C4-2B (cell line): Measurements from ENCODE around the gene TUBB2A.
A peak's percentile ranks its signal among the peaks of the same experiment; 100 is the strongest.
"Not testable (repeated sequence)": the region's sequence is repeated elsewhere in the genome, so short reads cannot be mapped to it uniquely, and the experiment has no call there.

Experiments
- H3K27ac ChIP-seq: fragments of 450-650 bp; 2 replicates; pipeline ENCODE4 v1.5.1; 2017
- ZFX ChIP-seq: fragments of 450-650 bp; IDR thresholded peaks from 2 replicates; pipeline ENCODE4 v1.6.1; 2017
- TF ChIP-seq, protein P1 (sequence below): fragments of 450-650 bp; conservative IDR thresholded peaks from 2 replicates; pipeline ENCODE4 v1.5.1; 2017; ENCODE audit warnings: mild to moderate bottlenecking

TUBB2A gene

GRCh38 chr6:3190779-3191178 lies 33.4 kb upstream of the TUBB2A start:
- no peak overlapping the region for H3K27ac ChIP-seq
- no peak for TF ChIP-seq ZFX
- TF ChIP-seq, protein P1, sequence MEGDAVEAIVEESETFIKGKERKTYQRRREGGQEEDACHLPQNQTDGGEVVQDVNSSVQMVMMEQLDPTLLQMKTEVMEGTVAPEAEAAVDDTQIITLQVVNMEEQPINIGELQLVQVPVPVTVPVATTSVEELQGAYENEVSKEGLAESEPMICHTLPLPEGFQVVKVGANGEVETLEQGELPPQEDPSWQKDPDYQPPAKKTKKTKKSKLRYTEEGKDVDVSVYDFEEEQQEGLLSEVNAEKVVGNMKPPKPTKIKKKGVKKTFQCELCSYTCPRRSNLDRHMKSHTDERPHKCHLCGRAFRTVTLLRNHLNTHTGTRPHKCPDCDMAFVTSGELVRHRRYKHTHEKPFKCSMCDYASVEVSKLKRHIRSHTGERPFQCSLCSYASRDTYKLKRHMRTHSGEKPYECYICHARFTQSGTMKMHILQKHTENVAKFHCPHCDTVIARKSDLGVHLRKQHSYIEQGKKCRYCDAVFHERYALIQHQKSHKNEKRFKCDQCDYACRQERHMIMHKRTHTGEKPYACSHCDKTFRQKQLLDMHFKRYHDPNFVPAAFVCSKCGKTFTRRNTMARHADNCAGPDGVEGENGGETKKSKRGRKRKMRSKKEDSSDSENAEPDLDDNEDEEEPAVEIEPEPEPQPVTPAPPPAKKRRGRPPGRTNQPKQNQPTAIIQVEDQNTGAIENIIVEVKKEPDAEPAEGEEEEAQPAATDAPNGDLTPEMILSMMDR = no peak

- no peak overlapping the region for H3K27ac ChIP-seq
- TF ChIP-seq, protein P1 = no peak
- TF ChIP-seq ZFX = no peak
These were observed 32.7 kb upstream of the TUBB2A start for GRCh38 chr6:3190056-3190455.

- H3K27ac ChIP-seq = not testable (repeated sequence)
These were observed 31.8 kb upstream of the TUBB2A start for GRCh38 chr6:3189192-3189591.

DNA sequence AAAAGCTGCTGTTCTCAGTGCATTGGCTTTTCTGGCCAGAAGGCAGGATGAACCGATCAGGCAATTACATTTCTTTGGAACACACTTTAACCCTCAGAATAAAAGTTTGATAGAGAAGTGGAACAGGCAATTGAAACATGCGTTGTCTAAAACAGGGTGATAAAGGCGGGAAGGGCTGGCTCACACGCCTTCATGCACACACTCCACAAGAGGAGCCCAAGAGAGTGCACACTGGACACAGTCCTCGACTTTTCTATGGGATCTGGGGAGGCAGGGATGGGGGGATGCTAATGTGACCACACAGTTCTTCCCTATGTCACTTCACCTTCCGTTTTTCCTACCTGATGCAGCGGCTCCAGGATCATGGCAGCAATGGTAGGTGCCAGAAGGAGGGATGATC lies 30.9 kb upstream of the TUBB2A start:
- TF ChIP-seq, protein P1 = no peak
- TF ChIP-seq ZFX = no peak
- no peak overlapping the region for H3K27ac ChIP-seq

GRCh38 chr6:3186974-3187382 lies 29.6 kb upstream of the TUBB2A start:
- H3K27ac ChIP-seq = no peak overlapping the region
- no peak for TF ChIP-seq ZFX
- TF ChIP-seq, protein P1 = no peak

DNA sequence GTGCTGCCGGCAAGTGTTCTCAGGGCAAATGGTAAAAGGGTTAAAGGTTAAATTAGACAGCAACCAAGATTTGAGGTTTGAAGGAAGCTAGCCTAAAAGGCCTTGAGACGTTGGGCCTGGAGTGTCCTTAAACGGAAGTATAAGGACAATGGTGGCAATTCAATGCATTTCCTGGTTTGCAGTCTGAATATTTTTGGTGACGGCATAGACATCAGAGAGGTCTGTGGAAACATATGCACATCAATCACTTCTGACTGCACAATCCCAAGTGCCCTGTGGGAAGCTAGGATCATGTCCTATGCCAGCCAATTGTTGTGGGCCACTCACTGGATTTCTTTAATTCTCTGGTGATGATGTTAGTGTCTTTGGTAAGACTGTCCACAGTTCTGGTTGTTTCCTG lies 25.7 kb upstream of the TUBB2A start:
- TF ChIP-seq ZFX = no peak
- TF ChIP-seq, protein P1 = no peak
- H3K27ac ChIP-seq = no peak overlapping the region

- TF ChIP-seq ZFX = no peak
- TF ChIP-seq, protein P1 = no peak
- H3K27ac ChIP-seq = no peak overlapping the region
These were observed 23.8 kb upstream of the TUBB2A start for GRCh38 chr6:3181105-3181504.

- not testable (repeated sequence) for H3K27ac ChIP-seq
These were observed 22.6 kb upstream of the TUBB2A start for GRCh38 chr6:3179945-3180344.

DNA sequence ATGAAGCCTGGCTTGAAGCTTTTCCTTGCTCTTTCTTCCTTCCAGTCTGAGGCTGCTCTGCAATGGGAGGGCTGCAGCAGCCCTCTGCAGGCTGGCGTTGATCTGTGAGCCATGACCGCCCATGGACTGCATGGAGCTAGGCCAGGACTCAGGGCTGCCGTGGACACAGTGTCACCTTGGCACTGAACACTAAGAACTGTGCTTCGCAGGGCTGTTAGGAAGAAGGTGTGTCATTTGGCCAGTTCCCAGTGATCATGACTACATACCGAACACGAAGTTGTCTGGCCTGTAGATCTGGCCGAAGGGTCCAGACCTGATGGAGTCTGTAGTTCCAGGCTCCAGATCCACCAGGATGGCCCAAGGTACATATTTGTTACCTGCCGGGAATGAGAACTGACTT lies 21.3 kb upstream of the TUBB2A start:
- peak overlapping the region; percentile 12; the same call in 1 of the 2 replicates for H3K27ac ChIP-seq
